ENCODE results near the gene ITGA3. TPM values are rescaled to one million over a fixed set of nuclear protein-coding genes. Genes with fewer than 3 reads are reported as not detected.

Gene ITGA3
- total and polyA plus RNA-seq, 2 of the 13 experiments (the other 11 are each of a cell fraction or from before 2014, with no cell fraction given): 0.48 to 0.69 TPM

DNA sequence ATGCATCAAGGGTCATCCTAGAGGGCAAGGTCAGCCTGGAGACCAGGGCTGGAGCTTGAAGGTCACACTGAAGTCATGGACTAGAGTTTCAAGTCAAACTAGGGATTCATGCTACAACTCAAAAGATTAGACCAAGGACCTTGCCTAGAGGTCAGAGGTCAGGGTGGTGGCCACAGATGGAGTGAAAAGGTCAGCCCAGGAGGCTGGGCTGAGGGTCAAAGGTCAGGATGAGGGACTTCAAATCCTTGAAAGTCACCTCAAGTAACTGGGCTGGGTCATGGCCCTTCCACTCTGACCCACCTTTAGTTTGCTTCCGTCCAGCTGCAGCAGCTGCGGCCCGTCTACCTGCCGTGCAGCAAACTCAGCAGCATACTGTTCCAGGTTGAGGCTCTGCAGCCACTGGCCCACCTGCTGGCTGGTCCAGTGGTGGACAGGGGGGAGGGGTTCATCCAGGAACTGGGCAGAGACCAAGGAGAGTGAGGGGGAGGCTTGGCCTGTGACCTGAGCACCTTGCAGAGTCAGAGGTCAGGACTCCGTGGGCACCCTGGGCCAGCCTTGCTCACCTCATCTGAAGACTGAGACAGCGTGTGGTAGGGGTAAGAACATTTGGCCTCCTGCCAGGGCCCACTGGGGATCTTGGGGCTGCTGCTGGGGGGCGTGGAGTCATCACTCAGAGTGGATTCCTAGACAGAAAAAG, 57.9 kb downstream of the ITGA3 start (continued):
- TF ChIP-seq EED (CRISPR knock-in tag; IDR thresholded peaks at IDR 0.05) (0 out of 2 replicates have a peak, but pooled peaks have one; percentile 29), GLI4 (CRISPR knock-in tag; IDR thresholded peaks at IDR 0.05; ENCODE audit: borderline replicate concordance) (no peak), NFYC (CRISPR knock-in tag; IDR thresholded peaks at IDR 0.05) (no peak), GATAD1 (CRISPR knock-in tag; IDR thresholded peaks at IDR 0.05) (no peak), KMT2B (CRISPR knock-in tag; IDR thresholded peaks at IDR 0.05) (no peak), SALL2 (CRISPR knock-in tag; IDR thresholded peaks at IDR 0.05) (no peak), SPEN (CRISPR knock-in tag; IDR thresholded peaks at IDR 0.05; ENCODE audit: low read depth) (0 out of 2 replicates have a peak, but pooled peaks have one; percentile 7), TCF7 (IDR thresholded peaks at IDR 0.05; ENCODE audit: low read depth) (no peak), SAP130 (CRISPR knock-in tag; IDR thresholded peaks at IDR 0.05; ENCODE audit: low read depth) (no peak), LCORL (IDR thresholded peaks at IDR 0.05) (no peak), LCORL (CRISPR knock-in tag; IDR thresholded peaks at IDR 0.05) (0 out of 2 replicates have a peak, but pooled peaks have one; percentile 46), SRY (CRISPR knock-in tag; IDR thresholded peaks at IDR 0.05) (no peak)
- TF ChIP-seq, protein P1, sequence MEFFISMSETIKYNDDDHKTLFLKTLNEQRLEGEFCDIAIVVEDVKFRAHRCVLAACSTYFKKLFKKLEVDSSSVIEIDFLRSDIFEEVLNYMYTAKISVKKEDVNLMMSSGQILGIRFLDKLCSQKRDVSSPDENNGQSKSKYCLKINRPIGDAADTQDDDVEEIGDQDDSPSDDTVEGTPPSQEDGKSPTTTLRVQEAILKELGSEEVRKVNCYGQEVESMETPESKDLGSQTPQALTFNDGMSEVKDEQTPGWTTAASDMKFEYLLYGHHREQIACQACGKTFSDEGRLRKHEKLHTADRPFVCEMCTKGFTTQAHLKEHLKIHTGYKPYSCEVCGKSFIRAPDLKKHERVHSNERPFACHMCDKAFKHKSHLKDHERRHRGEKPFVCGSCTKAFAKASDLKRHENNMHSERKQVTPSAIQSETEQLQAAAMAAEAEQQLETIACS (CRISPR knock-in tag; IDR thresholded peaks at IDR 0.05): no peak
- TF ChIP-seq, protein P2, sequence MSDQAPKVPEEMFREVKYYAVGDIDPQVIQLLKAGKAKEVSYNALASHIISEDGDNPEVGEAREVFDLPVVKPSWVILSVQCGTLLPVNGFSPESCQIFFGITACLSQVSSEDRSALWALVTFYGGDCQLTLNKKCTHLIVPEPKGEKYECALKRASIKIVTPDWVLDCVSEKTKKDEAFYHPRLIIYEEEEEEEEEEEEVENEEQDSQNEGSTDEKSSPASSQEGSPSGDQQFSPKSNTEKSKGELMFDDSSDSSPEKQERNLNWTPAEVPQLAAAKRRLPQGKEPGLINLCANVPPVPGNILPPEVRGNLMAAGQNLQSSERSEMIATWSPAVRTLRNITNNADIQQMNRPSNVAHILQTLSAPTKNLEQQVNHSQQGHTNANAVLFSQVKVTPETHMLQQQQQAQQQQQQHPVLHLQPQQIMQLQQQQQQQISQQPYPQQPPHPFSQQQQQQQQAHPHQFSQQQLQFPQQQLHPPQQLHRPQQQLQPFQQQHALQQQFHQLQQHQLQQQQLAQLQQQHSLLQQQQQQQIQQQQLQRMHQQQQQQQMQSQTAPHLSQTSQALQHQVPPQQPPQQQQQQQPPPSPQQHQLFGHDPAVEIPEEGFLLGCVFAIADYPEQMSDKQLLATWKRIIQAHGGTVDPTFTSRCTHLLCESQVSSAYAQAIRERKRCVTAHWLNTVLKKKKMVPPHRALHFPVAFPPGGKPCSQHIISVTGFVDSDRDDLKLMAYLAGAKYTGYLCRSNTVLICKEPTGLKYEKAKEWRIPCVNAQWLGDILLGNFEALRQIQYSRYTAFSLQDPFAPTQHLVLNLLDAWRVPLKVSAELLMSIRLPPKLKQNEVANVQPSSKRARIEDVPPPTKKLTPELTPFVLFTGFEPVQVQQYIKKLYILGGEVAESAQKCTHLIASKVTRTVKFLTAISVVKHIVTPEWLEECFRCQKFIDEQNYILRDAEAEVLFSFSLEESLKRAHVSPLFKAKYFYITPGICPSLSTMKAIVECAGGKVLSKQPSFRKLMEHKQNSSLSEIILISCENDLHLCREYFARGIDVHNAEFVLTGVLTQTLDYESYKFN (CRISPR knock-in tag; conservative IDR thresholded peaks at IDR 0.05): no peak
- TF ChIP-seq, protein P3, sequence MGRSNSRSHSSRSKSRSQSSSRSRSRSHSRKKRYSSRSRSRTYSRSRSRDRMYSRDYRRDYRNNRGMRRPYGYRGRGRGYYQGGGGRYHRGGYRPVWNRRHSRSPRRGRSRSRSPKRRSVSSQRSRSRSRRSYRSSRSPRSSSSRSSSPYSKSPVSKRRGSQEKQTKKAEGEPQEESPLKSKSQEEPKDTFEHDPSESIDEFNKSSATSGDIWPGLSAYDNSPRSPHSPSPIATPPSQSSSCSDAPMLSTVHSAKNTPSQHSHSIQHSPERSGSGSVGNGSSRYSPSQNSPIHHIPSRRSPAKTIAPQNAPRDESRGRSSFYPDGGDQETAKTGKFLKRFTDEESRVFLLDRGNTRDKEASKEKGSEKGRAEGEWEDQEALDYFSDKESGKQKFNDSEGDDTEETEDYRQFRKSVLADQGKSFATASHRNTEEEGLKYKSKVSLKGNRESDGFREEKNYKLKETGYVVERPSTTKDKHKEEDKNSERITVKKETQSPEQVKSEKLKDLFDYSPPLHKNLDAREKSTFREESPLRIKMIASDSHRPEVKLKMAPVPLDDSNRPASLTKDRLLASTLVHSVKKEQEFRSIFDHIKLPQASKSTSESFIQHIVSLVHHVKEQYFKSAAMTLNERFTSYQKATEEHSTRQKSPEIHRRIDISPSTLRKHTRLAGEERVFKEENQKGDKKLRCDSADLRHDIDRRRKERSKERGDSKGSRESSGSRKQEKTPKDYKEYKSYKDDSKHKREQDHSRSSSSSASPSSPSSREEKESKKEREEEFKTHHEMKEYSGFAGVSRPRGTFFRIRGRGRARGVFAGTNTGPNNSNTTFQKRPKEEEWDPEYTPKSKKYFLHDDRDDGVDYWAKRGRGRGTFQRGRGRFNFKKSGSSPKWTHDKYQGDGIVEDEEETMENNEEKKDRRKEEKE (IDR thresholded peaks at IDR 0.05): no peak
- TF ChIP-seq, protein P4, sequence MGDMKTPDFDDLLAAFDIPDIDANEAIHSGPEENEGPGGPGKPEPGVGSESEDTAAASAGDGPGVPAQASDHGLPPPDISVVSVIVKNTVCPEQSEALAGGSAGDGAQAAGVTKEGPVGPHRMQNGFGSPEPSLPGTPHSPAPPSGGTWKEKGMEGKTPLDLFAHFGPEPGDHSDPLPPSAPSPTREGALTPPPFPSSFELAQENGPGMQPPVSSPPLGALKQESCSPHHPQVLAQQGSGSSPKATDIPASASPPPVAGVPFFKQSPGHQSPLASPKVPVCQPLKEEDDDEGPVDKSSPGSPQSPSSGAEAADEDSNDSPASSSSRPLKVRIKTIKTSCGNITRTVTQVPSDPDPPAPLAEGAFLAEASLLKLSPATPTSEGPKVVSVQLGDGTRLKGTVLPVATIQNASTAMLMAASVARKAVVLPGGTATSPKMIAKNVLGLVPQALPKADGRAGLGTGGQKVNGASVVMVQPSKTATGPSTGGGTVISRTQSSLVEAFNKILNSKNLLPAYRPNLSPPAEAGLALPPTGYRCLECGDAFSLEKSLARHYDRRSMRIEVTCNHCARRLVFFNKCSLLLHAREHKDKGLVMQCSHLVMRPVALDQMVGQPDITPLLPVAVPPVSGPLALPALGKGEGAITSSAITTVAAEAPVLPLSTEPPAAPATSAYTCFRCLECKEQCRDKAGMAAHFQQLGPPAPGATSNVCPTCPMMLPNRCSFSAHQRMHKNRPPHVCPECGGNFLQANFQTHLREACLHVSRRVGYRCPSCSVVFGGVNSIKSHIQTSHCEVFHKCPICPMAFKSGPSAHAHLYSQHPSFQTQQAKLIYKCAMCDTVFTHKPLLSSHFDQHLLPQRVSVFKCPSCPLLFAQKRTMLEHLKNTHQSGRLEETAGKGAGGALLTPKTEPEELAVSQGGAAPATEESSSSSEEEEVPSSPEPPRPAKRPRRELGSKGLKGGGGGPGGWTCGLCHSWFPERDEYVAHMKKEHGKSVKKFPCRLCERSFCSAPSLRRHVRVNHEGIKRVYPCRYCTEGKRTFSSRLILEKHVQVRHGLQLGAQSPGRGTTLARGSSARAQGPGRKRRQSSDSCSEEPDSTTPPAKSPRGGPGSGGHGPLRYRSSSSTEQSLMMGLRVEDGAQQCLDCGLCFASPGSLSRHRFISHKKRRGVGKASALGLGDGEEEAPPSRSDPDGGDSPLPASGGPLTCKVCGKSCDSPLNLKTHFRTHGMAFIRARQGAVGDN (CRISPR knock-in tag; IDR thresholded peaks at IDR 0.05): peak; percentile 51
- TF ChIP-seq, protein P5, sequence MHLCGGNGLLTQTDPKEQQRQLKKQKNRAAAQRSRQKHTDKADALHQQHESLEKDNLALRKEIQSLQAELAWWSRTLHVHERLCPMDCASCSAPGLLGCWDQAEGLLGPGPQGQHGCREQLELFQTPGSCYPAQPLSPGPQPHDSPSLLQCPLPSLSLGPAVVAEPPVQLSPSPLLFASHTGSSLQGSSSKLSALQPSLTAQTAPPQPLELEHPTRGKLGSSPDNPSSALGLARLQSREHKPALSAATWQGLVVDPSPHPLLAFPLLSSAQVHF (CRISPR knock-in tag; IDR thresholded peaks at IDR 0.05): no peak
